NCI-H460 (cell line): ENCODE data around the gene SLC25A6. TPM values are rescaled to one million over a fixed set of nuclear protein-coding genes. Genes with fewer than 3 reads are reported as not detected.
"Not testable (repeated sequence)": the region's sequence is repeated elsewhere in the genome, so short reads cannot be mapped to it uniquely, and the experiment has no call there.

Source experiments
- DNase-seq: peaks from one replicate; pipeline ENCODE4 v3.0.0-alpha.2; 2016; ENCODE audit warnings: low read depth; ENCODE audit errors: extremely low read depth
- total RNA-seq: library from RNA; depleted of rRNA; stranded (reverse); fragments of >200 nt; shearing (Covaris generic); gene quantifications from 2 replicates; pipeline ENCODE4 v1.2.3, GENCODE V29; 2014

Gene SLC25A6
- total RNA-seq, 1 experiment from 2014 or later = 553 TPM

DNA sequence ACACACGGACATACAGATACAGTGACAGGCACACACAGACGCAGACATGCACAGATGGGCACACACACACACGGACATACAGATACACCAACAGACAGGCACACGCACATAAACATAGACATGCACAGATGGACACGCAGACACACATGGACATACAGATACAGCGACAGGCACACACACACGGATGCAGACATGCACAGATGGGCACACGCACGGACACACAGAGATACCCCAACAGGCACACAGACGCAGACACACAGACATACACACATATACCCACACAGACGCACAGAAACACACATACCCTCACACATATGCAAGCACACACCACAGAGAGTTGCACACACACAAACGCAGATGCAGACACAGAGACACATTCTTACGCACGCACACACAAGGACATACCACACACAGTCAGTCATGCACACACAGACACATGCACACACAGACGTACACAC lies 24.4 kb upstream of the SLC25A6 start:
- no peak for DNase-seq

DNA sequence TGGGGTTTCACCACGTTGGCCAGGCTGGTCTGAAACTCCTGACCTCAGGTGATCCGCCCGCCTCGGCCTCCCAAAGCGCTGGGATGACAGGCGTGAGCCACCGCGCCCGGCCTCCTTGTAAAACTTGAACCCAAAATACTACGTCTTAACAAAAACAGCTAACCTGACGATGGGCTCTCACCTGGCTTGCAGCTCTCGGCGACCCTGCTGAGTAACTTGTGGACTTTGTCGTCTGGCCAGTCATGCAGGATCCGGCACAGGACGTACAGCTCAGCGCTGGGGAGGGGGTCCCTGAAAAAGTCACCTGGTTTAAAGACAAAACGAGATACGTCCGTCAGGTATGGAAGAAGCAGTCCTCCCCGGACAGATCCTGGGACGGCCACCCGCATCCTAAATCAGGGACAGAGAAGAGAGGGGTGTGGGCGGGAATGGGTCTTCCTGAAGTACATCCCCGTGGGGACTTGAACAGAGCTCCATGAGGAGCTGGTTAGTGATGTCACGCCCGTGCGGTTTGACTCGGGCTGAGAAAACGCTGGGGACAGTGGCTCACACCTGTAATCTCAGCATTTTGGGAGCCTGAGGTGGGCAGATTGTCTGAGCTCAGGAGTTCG lies 20.7 kb upstream of the SLC25A6 start:
- DNase-seq = no peak

GRCh38 chrX:1411326-1411725 lies 19.4 kb upstream of the SLC25A6 start:
- DNase-seq = no peak

DNA sequence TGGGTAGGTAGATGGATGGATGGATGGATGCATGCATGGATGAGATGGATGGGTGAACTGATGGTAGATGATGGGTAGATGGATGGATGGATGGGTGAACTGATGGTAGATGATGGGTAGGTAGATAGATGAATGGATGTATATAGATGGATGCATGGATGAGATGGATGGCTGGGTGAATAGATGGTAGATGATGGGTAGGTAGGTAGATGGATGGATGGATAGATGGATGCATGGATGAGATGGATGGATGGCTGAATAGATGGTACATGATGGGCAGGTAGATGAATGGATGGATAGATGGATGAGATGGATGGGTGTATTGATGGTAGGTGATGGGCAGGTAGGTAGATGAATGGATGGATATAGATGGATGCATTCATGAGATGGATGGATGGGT lies 15.1 kb upstream of the SLC25A6 start:
- no peak for DNase-seq

DNA sequence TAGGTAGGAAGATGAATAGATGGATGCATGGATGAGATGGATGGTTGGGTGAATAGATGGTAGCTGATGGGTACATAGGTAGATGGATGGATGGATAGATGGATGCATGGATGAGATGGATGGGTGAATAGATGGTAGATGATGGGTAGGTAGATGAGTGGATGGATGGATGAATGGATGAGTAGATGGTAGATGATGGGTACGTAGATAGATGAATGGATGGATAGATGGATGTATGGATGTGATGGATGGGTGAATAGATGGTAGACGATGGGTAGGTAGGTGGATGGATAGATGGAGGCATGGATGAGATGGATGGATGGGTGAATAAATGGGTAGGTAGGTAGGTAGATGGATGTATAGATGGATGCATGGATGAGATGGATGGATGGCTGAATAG lies 13.9 kb upstream of the SLC25A6 start:
- DNase-seq = not testable (repeated sequence)

GRCh38 chrX:1403867-1404266 lies 12.0 kb upstream of the SLC25A6 start:
- not testable (repeated sequence) for DNase-seq

- no peak for DNase-seq
Observed at GRCh38 chrX:1403228-1403627, 11.3 kb upstream of the SLC25A6 start.

DNA sequence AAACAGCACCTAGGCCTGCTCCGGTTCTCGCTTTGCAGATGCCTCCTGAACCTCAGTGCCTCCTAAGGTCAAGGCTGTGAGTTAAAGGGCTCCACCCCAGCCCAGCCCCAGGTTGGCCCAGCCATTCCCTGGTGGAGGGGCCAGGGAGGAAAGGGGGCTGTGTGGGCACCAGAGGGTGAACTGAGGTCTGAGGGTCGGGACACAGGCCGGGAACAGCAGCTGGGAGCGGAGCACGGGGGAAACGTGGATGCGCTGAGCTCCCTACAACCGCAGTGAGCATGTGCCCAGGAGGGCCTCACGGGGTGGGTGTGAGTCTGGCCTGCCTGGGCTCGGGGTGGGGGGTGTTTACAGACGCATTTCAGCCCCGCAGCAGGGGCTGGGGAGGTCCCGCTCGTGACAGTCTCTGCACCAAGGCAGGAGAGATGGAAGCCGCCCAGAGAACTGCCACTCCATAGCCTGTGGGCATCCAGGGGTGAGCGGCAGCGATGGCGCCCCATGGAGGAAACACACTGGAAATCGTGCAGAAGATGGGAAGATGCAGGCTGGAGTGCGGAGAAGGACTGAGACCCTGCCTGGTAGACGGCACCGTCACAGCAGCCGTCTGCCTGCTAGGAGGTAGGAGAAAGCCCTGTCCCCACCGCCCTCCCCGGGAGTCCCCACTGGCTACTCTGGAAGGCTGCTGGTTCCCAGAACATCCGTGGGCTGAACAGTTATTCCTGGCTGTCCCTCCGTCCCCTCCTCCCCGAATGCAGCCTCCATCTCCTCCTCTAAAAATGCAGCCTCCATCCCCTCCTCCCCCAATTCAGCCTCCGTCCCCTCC lies 9.9 kb upstream of the SLC25A6 start:
- no peak for DNase-seq

DNA sequence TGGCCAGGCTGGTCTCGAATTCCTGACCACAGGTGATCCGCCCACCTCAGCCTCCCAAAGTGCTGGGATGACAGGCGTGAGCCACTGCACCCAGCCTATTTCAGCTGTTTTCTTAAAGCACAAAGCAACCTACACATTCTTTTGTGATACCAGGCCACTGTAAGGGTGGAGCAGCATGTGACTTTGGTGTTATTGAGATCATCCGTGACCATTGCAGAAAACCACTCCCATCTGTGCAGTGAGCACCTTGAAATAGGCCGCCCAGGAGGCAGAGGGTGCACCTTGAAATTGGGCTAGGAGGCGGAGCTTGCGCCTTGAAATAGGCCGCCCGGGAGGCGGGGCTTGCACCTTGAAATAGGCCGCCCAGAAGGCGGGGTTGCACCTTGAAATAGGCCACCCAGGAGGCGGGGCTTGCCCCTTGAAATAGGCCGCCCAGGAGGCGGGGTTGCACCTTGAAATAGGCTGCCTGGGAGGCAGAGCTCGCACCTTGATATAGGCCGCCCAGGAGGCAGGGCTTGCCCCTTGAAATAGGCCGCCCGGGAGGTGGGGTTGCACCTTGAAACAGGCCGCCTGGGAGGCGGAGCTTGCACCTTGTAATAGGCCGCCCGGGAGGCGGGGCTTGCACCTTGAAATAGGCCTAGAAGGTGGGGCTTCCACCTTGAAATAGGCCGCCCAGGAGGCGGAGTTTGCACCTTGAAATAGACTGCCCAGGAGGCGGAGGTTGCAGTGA lies 9.0 kb upstream of the SLC25A6 start:
- no peak for DNase-seq

DNA sequence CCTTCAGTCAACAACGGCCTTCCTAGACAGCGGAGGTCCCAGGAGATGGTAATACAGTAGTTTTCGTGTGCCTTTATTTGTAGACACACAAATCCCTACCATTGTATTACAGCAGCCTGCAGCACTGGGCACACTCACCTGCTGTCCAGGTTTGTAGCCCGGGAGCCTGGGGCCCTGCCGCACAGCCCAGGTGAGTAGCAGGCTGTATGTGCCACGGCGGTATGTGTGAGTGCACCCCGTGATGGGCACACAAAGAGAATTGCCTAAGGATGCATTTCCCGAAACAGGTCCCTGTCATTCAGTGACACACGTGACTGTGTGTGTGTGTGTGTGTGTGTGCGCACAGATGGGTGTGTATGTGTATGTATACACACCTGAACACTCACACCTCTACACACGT lies 8.1 kb upstream of the SLC25A6 start:
- DNase-seq = no peak

DNA sequence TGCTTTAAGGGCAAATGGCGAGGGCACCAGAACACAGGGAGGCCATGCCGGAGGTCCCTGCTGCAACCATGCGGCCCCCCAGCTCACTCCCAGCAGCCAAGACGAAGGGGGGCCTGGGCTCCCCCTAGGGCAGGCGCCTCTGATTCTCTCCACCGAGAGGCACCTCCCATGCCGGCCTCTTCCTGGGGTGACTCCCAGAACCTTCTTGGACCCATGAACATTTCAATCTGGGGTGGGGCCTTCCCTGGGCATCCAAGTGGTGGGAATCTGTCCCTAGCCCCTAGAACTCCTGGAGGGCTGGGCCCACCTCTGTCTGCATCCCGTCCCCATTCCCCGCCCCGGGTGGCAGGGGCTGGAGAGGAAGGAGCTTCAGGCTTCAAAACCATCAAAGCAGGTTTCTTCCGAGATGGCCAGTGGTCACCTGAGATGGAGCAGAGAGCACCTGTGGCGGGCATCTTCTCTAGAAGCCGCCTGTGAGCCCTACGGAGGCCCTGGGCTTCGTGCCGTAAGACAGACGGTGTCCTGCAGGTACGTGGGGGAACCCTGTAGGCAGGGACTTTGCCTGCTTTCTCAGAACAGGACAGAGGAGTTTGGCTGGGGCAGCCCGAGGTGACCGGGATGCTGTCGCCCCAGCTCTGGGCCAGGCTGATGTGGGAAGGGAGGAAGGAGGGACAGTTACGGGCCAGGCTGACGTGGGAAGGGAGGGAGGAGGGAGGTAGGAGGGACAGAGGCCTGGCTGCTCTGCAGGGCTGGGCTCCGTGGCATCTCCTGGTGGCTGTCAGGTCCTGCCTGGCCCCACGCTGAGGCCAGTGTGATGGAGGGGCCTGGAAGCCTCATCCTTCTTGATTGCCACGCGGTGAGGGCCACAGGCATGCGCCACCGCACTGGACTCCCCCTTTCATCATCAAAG lies 6.8 kb upstream of the SLC25A6 start:
- DNase-seq = no peak

DNA sequence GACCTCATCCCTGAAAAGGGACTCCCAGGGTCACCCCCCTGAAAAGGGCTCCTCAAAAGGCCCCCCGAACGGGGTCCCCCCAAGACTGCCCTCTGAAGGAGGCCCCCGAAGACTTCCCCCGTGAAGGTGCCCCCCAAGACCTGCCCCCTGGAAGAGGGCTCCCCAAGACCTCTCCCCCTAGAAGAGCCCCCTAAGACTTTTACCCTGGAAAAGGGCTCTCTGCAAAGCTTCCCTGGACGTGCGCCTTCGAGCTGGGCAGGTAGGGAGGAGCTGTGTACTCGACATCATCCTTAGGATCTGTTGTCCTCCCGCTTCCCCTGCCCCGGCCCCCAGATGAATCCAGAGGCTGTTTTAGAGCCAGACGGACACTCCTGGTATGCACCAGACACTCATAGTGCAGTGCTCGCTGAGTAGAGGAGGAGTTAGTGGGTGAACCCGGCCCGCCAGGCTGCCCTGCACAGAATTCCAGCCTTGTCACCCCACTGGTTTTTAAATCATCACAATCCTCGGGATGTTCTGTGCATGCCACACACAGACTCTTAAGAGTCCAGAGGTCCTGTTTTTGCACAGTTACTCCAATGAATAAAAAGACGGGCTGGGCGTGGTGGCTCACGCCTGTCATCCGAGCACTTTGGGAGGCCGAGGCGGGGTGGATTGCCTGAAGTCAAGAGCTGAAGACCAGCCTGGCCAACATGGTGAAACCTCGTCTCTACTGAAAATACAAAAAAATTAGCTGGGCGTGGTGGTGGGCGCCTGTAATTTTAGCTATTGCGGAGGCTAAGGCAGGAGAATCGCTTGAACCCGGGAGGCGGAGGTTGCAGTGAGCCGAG lies 5.7 kb upstream of the SLC25A6 start:
- DNase-seq = no peak

- no peak for DNase-seq
Observed at GRCh38 chrX:1397001-1397400, 5.1 kb upstream of the SLC25A6 start.

DNA sequence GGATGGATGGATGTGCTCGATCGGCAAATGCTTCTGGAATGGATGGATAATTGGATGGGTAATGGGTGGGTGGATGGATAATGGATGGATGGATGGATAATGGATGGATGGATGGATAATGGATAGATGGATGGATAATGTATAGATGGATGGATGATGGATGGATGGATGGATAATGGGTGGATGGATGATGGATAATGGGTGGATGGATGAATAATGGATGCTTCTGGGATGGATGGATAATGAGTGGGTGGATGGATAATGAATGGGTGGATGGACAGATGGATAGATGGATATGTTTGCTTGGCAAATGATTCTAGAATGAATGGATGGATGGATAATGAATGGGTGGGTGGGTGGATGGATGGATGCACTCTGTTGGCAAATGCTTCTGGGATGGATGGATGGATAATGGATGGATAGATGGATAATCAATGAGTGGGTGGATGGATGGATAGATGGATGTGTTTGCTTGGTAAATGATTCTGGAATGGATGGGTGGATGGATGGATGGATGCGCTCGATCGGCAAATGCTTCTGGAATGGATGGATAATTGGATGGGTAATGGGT lies 3.8 kb upstream of the SLC25A6 start:
- no peak for DNase-seq

DNA sequence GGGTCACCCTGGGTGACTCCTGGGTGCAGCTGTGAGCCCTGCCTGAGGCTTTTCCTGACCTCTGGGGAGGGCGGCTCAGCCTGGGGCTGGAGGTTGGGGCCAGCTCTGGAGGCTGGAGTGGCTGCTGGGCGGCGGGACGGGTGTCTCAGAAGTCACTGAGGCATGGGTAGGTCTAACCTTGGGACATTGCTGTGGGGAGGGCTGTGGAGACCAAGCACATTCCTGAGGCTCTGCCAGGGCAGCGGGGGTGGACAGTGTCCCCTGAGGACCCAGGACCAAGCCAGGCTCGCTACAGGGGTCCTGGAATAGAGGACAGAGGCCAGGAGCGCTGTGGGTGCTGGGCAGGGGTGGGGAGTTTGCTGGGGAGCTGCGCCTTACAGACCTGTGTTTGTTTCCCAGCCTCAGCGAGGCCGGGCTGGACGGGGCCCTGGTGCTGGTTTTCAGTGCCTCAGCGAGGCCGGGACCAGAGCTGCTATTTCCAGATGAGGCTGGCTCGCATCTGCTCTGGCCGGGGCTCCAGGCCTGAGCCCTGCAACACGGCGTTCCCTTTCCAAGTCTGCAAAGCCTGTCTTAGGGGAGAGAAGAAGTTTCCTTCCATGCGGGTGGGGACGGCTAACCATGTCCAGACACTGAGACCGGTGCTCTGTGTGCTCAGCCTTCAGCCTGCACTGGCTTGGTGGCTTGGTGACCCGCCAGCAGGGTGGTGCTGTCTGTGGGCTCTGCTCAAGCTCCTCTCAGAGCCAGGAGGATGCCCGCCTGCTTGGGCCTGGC lies 3.0 kb upstream of the SLC25A6 start:
- DNase-seq = no peak

DNA sequence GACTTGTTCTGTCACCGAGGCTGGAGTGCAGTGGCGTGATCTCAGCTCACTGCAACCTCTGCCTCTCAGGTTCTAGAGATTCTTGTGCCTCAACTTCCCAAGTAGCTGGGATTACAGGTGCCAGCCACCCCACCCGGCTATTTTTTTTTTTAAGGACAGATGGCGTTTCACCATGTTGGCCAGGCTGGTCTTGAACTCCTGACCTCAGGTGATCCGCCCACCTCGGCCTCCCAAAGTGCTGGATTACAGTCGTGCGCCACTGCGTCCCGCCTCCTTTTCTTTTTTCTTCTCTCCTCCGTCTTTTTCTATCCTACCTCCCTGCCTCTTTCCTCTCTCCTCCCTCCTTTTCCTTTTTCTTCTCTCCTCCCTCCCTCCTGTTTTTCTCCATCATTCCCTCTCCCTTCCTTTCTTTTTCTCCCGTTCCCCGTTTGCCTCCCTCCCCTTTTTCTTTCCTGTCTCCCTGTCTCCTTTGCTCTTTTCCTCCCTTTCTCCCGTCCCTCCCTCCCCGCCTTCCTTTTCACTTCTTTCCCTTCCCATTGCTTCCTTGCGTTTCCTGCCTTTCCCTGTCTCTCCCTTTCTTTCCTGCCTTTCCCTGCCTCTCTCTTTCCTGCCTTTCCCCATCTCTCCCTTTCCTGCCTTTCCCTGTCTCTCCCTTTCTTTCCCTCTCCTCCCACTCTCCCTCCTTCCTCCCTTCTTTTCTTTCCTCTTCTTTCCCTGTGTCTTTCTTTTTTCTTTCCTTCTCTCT lies 2.1 kb upstream of the SLC25A6 start:
- no peak for DNase-seq

- DNase-seq = peak; percentile 74
Observed at GRCh38 chrX:1392376-1393068, 609 bp upstream of the SLC25A6 start.
